ENCODE measurements around the gene CCDC138.

The CCDC138 gene

DNA sequence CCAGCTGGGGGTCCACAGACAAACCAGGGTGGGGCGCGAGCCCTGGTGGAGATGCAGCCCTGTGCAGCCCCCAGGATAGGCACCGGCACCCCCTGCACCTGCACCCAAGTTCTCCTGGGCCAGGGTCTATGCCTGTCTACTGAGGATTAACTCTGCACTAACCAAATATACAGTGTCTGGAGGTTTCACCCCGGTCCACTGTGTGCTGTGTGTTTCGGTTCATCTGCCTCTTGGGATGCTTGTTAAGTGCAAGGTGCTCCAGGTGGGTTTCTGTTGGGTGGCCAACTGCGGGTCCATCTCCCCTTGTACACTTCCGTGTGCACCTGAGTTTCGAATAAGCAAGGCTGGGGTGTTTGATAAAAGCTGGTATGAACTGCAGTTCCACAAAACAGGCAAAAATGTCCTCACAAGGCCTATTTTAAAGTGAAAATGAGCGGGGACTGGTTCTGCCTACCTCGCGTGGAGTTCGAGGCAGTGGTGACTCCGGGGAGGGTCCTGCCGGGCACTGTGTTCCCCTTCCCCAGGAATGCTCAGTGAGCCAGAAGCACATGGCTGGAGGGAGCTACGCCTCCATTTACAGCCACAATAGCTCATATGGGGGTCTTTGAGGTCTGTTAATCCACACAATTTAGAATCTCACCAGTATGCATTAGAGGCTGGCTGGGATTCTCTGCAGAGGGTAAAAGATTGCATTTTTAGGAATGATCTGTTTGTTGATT is 131.7 kb downstream of the CCDC138 start:
- Histone ChIP-seq H3K79me2 (no peaks in the 10 kb centered on the region), H3K9ac (no peak overlapping the region), H3K27me3 (ENCODE audit: control insufficient read depth, insufficient read depth, low read length) (no peaks in the 10 kb centered on the region), H3K36me3 (ENCODE audit: control insufficient read depth, insufficient read depth, low read length) (no peaks in the 10 kb centered on the region), H3K9me3 (ENCODE audit: control insufficient read depth, low read length) (no peaks in the 10 kb centered on the region), H2AFZ (no peak overlapping the region), H3K4me2 (ENCODE audit: low read length) (no peak overlapping the region), H3K4me1 (no peaks in the 10 kb centered on the region), H3K4me3 (ENCODE audit: low read depth, low read length) (no peak overlapping the region), H3K27ac (no peak overlapping the region)
- no peak for TF ChIP-seq CTCF (IDR thresholded peaks at IDR 0.05)

GRCh38 chr2:108918941-108919341 is 132.4 kb downstream of the CCDC138 start:
- Histone ChIP-seq H3K4me2 (ENCODE audit: low read length) (no peak overlapping the region), H3K36me3 (ENCODE audit: control insufficient read depth, insufficient read depth, low read length) (no peaks in the 10 kb centered on the region), H3K4me1 (no peaks in the 10 kb centered on the region), H3K79me2 (no peaks in the 10 kb centered on the region), H3K27ac (no peak overlapping the region), H3K4me3 (ENCODE audit: low read depth, low read length) (no peak overlapping the region), H3K9ac (no peak overlapping the region), H3K9me3 (ENCODE audit: control insufficient read depth, low read length) (no peaks in the 10 kb centered on the region), H2AFZ (no peak overlapping the region), H3K27me3 (ENCODE audit: control insufficient read depth, insufficient read depth, low read length) (no peaks in the 10 kb centered on the region)
- TF ChIP-seq CTCF (IDR thresholded peaks at IDR 0.05): no peak

DNA sequence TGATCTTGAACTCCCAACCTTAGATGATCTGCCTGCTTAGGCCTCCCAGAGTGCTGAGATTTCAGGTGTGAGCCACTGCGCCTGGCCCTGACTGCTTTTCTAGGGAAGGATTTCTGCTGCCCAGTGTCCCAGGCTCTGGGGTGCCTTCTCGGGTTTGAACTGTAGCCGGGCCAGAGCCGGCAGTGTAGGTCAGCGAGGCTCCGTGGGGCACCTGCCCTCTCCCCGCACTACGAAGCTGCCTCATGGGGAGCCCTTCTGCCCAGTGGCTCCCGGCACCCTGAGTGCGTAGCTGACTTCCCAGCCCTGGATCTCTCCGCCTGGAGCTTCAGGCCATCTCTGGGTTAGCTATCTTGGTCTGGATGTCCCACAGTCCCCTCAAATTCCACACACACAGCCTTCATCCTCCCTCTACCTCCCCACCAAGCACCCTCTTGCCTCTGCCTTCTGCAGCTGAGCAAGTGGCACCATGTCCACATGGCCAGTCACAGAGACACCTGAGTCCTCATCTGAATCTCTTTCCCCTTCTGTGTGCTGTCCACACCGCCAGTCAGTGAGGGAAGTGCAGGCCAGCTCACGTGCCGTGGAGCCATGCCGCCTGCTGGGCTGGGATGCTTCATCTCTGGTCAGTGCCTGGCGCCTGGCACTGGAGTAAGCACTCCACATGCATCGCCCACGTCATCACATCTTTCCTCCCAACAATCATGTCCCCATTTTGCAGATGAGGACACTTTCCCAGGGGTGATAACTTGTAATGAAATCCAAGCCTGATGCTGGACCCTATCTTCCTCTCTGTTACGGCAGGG is 133.2 kb downstream of the CCDC138 start:
- no peak for TF ChIP-seq CTCF (IDR thresholded peaks at IDR 0.05)
- no peak overlapping the region for H3K9ac ChIP-seq
- no peaks in the 10 kb centered on the region for H3K27me3 ChIP-seq (ENCODE audit: control insufficient read depth, insufficient read depth, low read length)
- H2AFZ ChIP-seq: no peak overlapping the region
- H3K4me1 ChIP-seq: no peaks in the 10 kb centered on the region
- no peaks in the 10 kb centered on the region for H3K36me3 ChIP-seq (ENCODE audit: control insufficient read depth, insufficient read depth, low read length)
- H3K4me2 ChIP-seq (ENCODE audit: low read length): no peak overlapping the region
- no peaks in the 10 kb centered on the region for H3K9me3 ChIP-seq (ENCODE audit: control insufficient read depth, low read length)
- no peak overlapping the region for H3K4me3 ChIP-seq (ENCODE audit: low read depth, low read length)
- no peaks in the 10 kb centered on the region for H3K79me2 ChIP-seq
- H3K27ac ChIP-seq: no peak overlapping the region

GRCh38 chr2:108920686-108921085 is 134.1 kb downstream of the CCDC138 start:
- H3K4me3 ChIP-seq (ENCODE audit: low read depth, low read length): no peak overlapping the region
- no peak overlapping the region for H2AFZ ChIP-seq
- H3K4me1 ChIP-seq: no peaks in the 10 kb centered on the region
- no peak for TF ChIP-seq CTCF (IDR thresholded peaks at IDR 0.05)
- H3K9me3 ChIP-seq (ENCODE audit: control insufficient read depth, low read length): no peaks in the 10 kb centered on the region
- H3K79me2 ChIP-seq: no peaks in the 10 kb centered on the region
- H3K4me2 ChIP-seq (ENCODE audit: low read length): no peak overlapping the region
- no peak overlapping the region for H3K27ac ChIP-seq
- no peaks in the 10 kb centered on the region for H3K27me3 ChIP-seq (ENCODE audit: control insufficient read depth, insufficient read depth, low read length)
- no peaks in the 10 kb centered on the region for H3K36me3 ChIP-seq (ENCODE audit: control insufficient read depth, insufficient read depth, low read length)
- no peak overlapping the region for H3K9ac ChIP-seq

Data from parathyroid adenoma (tissue), 2 donors.